Activated CD8-positive, alpha-beta memory T cell treated with anti-CD3 and anti-CD28 coated beads for 36 hours (primary cell): ENCODE measurements around the gene TAT. TPM values are rescaled to one million over a fixed set of nuclear protein-coding genes. Genes with fewer than 3 reads are reported as not detected.

ENCODE experiments used
- total RNA-seq, 2 experiments: library from RNA; stranded (reverse); gene quantifications; one replicate each; pipeline ENCODE4 v1.2.3, GENCODE V29; 2021

The TAT gene
- total RNA-seq, 2 experiments from 2014 or later, result not detected

Other genes with a start within 250 kb of the TAT start
- not detected for gene CALB2, start 218.4 kb downstream of the TAT start, total RNA-seq
- gene TLE7, start 135.0 kb downstream of the TAT start, total RNA-seq, result not detected
- 1 to 10 TPM; 8.7 to 9.9 TPM for gene ZNF23, start 114.8 kb downstream of the TAT start, total RNA-seq
- 1 to 10 TPM; 2.7 to 4.0 TPM for gene ZNF19, start 87.8 kb downstream of the TAT start, total RNA-seq
- not detected for gene CHST4, start 50.7 kb downstream of the TAT start, total RNA-seq
- gene MARVELD3, start 49.1 kb upstream of the TAT start, total RNA-seq, result not detected
- gene PHLPP2, start 147.6 kb upstream of the TAT start, total RNA-seq, result 10 to 100 TPM; 12.7 to 13.0 TPM
- gene AP1G1, start 231.7 kb upstream of the TAT start, total RNA-seq, result 10 to 100 TPM; 71.8 to 74.5 TPM